Left ventricle myocardium inferior (tissue), 1 donor: ENCODE results near the gene RAB34. TPM values are rescaled to one million over a fixed set of nuclear protein-coding genes. Genes with fewer than 3 reads are reported as not detected.

Experiments
- DNase-seq: peaks from one replicate; pipeline ENCODE4 v3.0.0-alpha.2; 2020
- H3K27ac ChIP-seq: fragments of 200-600 bp; replicated peaks from 2 replicates; pipeline ENCODE4 v1.8.0; 2021
- H3K27me3 ChIP-seq: fragments of 200-600 bp; 2 replicates; pipeline ENCODE4 v1.8.0; 2021; ENCODE audit warnings: low read depth
- H3K36me3 ChIP-seq: fragments of 200-600 bp; 2 replicates; pipeline ENCODE4 v1.8.0; 2021
- H3K4me1 ChIP-seq: fragments of 200-600 bp; 2 replicates; pipeline ENCODE4 v1.8.0; 2021
- H3K4me3 ChIP-seq: fragments of 200-600 bp; 2 replicates; pipeline ENCODE4 v1.8.0; 2021; ENCODE audit warnings: mild to moderate bottlenecking, moderate library complexity
- H3K9me3 ChIP-seq: fragments of 200-600 bp; replicated peaks from 2 replicates; pipeline ENCODE4 v1.8.0; 2021
- intact Hi-C: fragments of 100-400 bp; cut with micrococcal nuclease; formaldehyde crosslinking; loops from one replicate; pipeline ENCODE4 v1.11.0; 2022
- total RNA-seq: library from RNA; stranded (reverse); fragmentation: NEBNext Ultra II Directional; extraction: Animal tissue kit (Norgen Biotek cat#: 25700); gene quantifications from one replicate; pipeline ENCODE4 v1.2.1, GENCODE V29; 2021
- TF ChIP-seq, protein P1 (sequence below): fragments of 200-600 bp; IDR thresholded peaks from 2 replicates; pipeline ENCODE4 v1.8.0; 2021; ENCODE audit warnings: antibody characterized with exemption, mild to moderate bottlenecking, borderline replicate concordance
- donor health status: DM: no; HTN: yes; CAD: no; lungs with severe emphysema.

The RAB34 gene
- total RNA-seq, 1 donor from 2014 or later = 13.1 TPM

DNA sequence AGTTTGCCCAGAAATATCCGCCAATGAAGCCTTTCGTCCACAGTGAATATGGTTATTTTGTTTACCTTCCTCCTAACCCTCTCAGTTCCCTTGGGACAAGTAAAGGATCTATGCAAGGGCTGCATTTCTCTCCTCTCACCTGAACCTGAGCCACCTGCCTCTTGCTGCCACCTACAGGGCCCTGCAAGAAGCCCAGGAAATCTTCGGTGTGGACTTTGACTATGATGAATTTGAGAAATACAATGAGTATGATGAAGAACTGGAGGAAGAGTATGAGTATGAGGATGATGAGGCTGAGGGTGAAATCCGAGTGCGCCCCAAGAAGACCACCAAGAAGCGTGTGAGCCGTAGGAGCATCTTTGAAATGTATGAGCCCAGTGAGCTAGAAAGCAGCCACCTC, 41.7 kb downstream of the RAB34 start:
- H3K27me3 ChIP-seq = no peaks in the 10 kb centered on the region
- no peak overlapping the region for H3K27ac ChIP-seq
- H3K9me3 ChIP-seq = no peaks in the 10 kb centered on the region
- intact Hi-C loops = no loop called here
- H3K4me3 ChIP-seq = no peak overlapping the region
- no peaks in the 10 kb centered on the region for H3K4me1 ChIP-seq
- no peak for DNase-seq
- peaks cover 100% of the 10 kb centered on the region for H3K36me3 ChIP-seq
- TF ChIP-seq, protein P1, sequence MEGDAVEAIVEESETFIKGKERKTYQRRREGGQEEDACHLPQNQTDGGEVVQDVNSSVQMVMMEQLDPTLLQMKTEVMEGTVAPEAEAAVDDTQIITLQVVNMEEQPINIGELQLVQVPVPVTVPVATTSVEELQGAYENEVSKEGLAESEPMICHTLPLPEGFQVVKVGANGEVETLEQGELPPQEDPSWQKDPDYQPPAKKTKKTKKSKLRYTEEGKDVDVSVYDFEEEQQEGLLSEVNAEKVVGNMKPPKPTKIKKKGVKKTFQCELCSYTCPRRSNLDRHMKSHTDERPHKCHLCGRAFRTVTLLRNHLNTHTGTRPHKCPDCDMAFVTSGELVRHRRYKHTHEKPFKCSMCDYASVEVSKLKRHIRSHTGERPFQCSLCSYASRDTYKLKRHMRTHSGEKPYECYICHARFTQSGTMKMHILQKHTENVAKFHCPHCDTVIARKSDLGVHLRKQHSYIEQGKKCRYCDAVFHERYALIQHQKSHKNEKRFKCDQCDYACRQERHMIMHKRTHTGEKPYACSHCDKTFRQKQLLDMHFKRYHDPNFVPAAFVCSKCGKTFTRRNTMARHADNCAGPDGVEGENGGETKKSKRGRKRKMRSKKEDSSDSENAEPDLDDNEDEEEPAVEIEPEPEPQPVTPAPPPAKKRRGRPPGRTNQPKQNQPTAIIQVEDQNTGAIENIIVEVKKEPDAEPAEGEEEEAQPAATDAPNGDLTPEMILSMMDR = no peak

DNA sequence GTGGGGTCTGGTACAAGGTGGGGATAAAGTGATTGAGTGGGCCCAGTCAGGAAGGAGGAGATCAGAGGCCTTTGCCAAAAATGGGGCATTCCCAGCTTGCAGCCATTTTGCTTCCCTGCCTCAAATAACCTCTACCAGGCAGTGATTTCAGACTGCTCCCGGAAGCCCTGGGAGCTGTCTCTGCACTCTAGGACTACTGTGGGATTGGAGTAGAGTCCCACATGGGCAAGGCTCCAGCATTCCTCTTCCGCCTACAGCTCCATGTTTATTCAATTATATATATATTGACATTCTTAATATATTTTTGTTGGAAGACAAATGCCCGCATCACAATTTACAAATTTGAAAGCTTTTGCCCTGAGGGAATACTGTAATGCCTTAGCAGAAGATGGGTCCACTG, 42.2 kb downstream of the RAB34 start:
- TF ChIP-seq, protein P1 = no peak

DNA sequence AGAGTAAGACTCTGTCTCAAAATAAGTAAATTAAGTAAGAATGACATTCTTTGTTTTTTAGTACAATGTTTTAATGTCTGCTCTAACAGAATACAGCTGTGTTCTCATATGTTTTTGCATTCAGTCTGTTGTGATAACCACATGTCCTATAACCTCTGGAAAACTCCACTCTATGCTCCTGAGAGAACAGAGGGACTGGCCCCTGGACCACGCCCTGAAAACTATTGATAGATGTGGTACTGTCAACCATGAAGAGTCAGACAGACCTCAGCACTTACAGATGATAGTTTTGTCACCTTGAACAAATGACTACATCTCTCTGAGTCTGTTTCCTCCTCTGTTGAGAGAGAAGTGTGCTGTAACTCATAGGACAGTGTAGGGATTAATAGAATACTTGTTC, 47.8 kb downstream of the RAB34 start:
- Histone ChIP-seq H3K4me1 (peaks cover 28% of the 10 kb centered on the region), H3K9me3 (no peaks in the 10 kb centered on the region), H3K36me3 (peaks cover 59% of the 10 kb centered on the region), H3K27ac (no peak overlapping the region), H3K27me3 (no peaks in the 10 kb centered on the region), H3K4me3 (no peak overlapping the region)
- no peak for DNase-seq
- intact Hi-C loops = no loop called here
- TF ChIP-seq, protein P1 = no peak

More for the DNA sequence above, 42.2 kb downstream of the RAB34 start:
- intact Hi-C loops = no loop called here
- Histone ChIP-seq H3K9me3 (no peaks in the 10 kb centered on the region), H3K36me3 (peaks cover 100% of the 10 kb centered on the region), H3K27me3 (no peaks in the 10 kb centered on the region), H3K4me3 (no peak overlapping the region), H3K27ac (no peak overlapping the region), H3K4me1 (no peaks in the 10 kb centered on the region)
- DNase-seq = no peak

DNA sequence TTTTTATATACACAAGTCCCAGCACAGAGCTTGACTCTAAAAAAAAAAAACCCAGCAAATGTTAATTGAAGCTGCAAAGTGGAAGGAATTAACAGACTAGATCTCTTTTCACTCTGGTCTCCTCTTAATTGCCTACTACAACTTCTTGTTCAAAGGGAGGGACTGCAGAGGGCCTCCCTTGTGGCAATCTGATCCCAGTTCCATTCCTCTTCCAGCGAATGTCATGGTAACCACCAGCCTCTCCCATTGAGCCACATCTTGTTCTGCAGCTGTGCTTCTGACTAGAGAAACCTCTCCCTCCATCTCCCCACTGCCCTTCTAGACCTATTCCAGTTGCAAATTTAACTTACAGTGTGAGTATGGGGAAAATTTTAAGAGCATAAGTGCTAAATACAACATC, 49.8 kb downstream of the RAB34 start:
- TF ChIP-seq, protein P1 = no peak
- Histone ChIP-seq H3K27me3 (no peaks in the 10 kb centered on the region), H3K4me3 (no peak overlapping the region), H3K36me3 (peaks cover 39% of the 10 kb centered on the region), H3K4me1 (peaks cover 49% of the 10 kb centered on the region), H3K27ac (no peak overlapping the region), H3K9me3 (no peaks in the 10 kb centered on the region)
- intact Hi-C loops = no loop called here
- no peak for DNase-seq

DNA sequence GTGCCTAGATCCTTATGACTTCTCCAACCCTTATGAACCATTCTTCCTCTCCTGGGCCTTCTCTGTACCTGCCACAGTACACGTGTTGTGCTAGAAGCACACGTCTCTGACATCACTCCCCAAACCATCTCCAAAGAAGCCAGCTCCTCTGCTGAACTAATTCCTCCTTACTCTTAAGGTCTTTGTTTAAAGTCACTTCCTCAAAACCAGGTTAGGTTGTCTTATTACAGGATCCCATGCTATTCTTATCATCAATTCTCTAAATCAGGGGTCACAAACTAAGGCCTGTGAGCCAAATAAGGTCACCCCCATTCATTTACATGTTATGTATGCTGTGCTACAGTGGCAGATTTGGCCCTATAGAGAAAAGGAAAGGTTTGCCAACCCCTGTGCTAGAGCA, 51.7 kb downstream of the RAB34 start:
- Histone ChIP-seq H3K4me1 (peaks cover 66% of the 10 kb centered on the region), H3K27ac (no peak overlapping the region), H3K36me3 (peaks cover 20% of the 10 kb centered on the region), H3K4me3 (no peak overlapping the region), H3K27me3 (no peaks in the 10 kb centered on the region), H3K9me3 (no peaks in the 10 kb centered on the region)
- intact Hi-C loops = no loop called here
- DNase-seq = no peak
- TF ChIP-seq, protein P1 = no peak

Other genes with a start within 250 kb of the RAB34 start
- not detected for gene SLC13A2, start 244.2 kb downstream of the RAB34 start, total RNA-seq
- not detected for gene FOXN1, start 211.5 kb downstream of the RAB34 start, total RNA-seq
- 22.5 TPM for gene UNC119, start 165.2 kb downstream of the RAB34 start, total RNA-seq
- gene PIGS, start 146.3 kb downstream of the RAB34 start, total RNA-seq = 38.2 TPM
- 329 TPM for gene ALDOC, start 141.0 kb downstream of the RAB34 start, total RNA-seq
- gene SPAG5, start 118.8 kb downstream of the RAB34 start, total RNA-seq = 1.0 TPM
- gene RSKR, start 103.7 kb downstream of the RAB34 start, total RNA-seq = 6.7 TPM
- 71.3 TPM for gene BLTP2, start 72.7 kb downstream of the RAB34 start, total RNA-seq
- gene SDF2, start 56.0 kb downstream of the RAB34 start, total RNA-seq = 34.0 TPM
- 44.8 TPM for gene SUPT6H, start 55.7 kb downstream of the RAB34 start, total RNA-seq
- gene PROCA1, start 6.0 kb downstream of the RAB34 start, total RNA-seq = 1.3 TPM
- gene RPL23A, start 2.1 kb upstream of the RAB34 start, total RNA-seq = 840 TPM
- gene TLCD1, start 8.4 kb upstream of the RAB34 start, total RNA-seq = 3.1 TPM
- gene NEK8, start 10.9 kb upstream of the RAB34 start, total RNA-seq = 1.4 TPM
- gene TRAF4, start 26.1 kb upstream of the RAB34 start, total RNA-seq = 3.5 TPM
- gene FAM222B, start 124.9 kb upstream of the RAB34 start, total RNA-seq = 17.5 TPM
- 35.4 TPM for gene ERAL1, start 137.1 kb upstream of the RAB34 start, total RNA-seq
- 84.2 TPM for gene FLOT2, start 179.9 kb upstream of the RAB34 start, total RNA-seq
- gene DHRS13, start 185.2 kb upstream of the RAB34 start, total RNA-seq = 3.1 TPM
- gene PHF12, start 233.7 kb upstream of the RAB34 start, total RNA-seq = 17.2 TPM